OCI-LY1 (cell line): ENCODE data around the gene SYNGR1.

Experiments
- H2AFZ ChIP-seq: fragments of 200-600 bp; sonication (generic), shearing (Covaris generic); 2 replicates; pipeline ENCODE4 v1.6.0; 2014; ENCODE audit warnings: antibody characterized with exemption, mild to moderate bottlenecking, low read length
- H3F3A ChIP-seq: fragments of 200-600 bp; sonication (generic), shearing (Covaris generic); 2 replicates; pipeline ENCODE4 v1.6.0; 2014; ENCODE audit warnings: mild to moderate bottlenecking, antibody characterized with exemption, low read length, moderate library complexity; ENCODE audit not compliant: insufficient read depth
- H3K27ac ChIP-seq: fragments of 200-600 bp; sonication (generic); 2 replicates; pipeline ENCODE4 v1.5.1; 2014; ENCODE audit warnings: low read length, mixed run types, mild to moderate bottlenecking, low read depth; ENCODE audit not compliant: poor library complexity, severe bottlenecking
- H3K27me3 ChIP-seq: fragments of 200-600 bp; sonication (generic); 2 replicates; pipeline ENCODE4 v1.6.0; 2014; ENCODE audit warnings: antibody characterized with exemption, mild to moderate bottlenecking, low read length, moderate library complexity; ENCODE audit not compliant: insufficient read depth
- H3K36me3 ChIP-seq: fragments of 200-600 bp; sonication (generic); 2 replicates; pipeline ENCODE4 v1.6.1; 2014; ENCODE audit warnings: mild to moderate bottlenecking, antibody characterized with exemption, low read length, moderate library complexity, mixed read lengths; ENCODE audit not compliant: insufficient read depth
- H3K4me1 ChIP-seq: fragments of 200-600 bp; sonication (generic); 2 replicates; pipeline ENCODE4 v1.5.1; 2014; ENCODE audit warnings: mild to moderate bottlenecking, low read length, moderate library complexity; ENCODE audit not compliant: insufficient read depth, severe bottlenecking
- H3K4me2 ChIP-seq: fragments of 200-600 bp; sonication (generic), shearing (Covaris generic); 2 replicates; pipeline ENCODE4 v1.6.1; 2014; ENCODE audit warnings: low read length
- H3K4me3 ChIP-seq: fragments of 200-600 bp; sonication (generic); 2 replicates; pipeline ENCODE4 v1.5.1; 2014; ENCODE audit warnings: low read length, low read depth, mild to moderate bottlenecking, mixed read lengths; ENCODE audit not compliant: poor library complexity, severe bottlenecking
- H3K79me2 ChIP-seq: fragments of 200-600 bp; shearing (Covaris generic); 2 replicates; pipeline ENCODE4 v1.6.1; 2016; ENCODE audit warnings: mixed run types, low read length, mixed read lengths; ENCODE audit not compliant: insufficient read depth
- H3K9ac ChIP-seq: fragments of 200-600 bp; sonication (generic), shearing (Covaris generic); 2 replicates; pipeline ENCODE4 v1.6.1; 2014; ENCODE audit warnings: mild to moderate bottlenecking, low read length, mixed read lengths
- H3K9me2 ChIP-seq: fragments of 200-600 bp; sonication (generic), shearing (Covaris generic); 2 replicates; pipeline ENCODE4 v1.6.1; 2014; ENCODE audit warnings: low read depth, mild to moderate bottlenecking, low read length, mixed read lengths
- H3K9me3 ChIP-seq: fragments of 200-600 bp; shearing (Covaris generic); 2 replicates; pipeline ENCODE4 v1.6.1; 2014; ENCODE audit warnings: low read length, mixed read lengths
- H4K20me1 ChIP-seq: fragments of 200-600 bp; sonication (generic), shearing (Covaris generic); 2 replicates; pipeline ENCODE4 v1.6.0; 2016; ENCODE audit warnings: mild to moderate bottlenecking, low read length; ENCODE audit not compliant: insufficient read depth
- EZH2 ChIP-seq: fragments of 200-600 bp; sonication (generic), shearing (Covaris generic); IDR thresholded peaks from 2 replicates; pipeline ENCODE4 v1.8.0; 2017; ENCODE audit warnings: borderline replicate concordance, mixed run types, mild to moderate bottlenecking, antibody characterized with exemption, low read length, moderate library complexity, mixed read lengths
- TF ChIP-seq, protein P1 (sequence below): fragments of 200-600 bp; sonication (generic), shearing (Covaris generic); IDR thresholded peaks from 2 replicates; pipeline ENCODE4 v1.5.1; 2017; ENCODE audit warnings: mild to moderate bottlenecking, antibody characterized with exemption, low read length, moderate library complexity, mixed read lengths

The SYNGR1 gene

DNA sequence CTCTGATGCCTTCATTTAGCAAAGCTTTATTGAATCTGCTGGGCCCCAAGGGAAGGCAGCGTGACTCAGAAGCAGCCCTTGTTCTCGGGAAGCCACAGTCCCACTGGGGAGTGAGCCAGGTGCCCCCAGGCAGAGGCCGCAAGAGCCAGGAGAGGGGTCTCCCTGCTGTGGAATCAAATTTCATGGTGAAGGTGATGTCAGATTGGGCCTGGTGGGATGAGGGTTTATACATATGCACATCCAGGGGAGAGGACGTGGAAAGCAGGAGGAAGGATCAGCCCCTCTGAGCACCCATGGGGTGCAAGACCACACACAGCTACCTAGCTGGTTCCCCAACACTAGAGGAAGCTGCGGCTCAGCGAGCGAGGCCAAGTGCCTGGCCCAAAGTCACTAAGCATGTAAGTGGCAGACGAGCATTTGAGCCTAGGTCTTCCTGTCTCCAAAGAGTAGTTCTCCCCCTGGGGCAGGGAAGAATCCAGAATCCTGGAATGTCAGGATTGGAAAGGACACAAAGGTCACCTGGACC lies 2.0 kb downstream of the SYNGR1 start:
- H3K4me2 ChIP-seq = no peak overlapping the region
- H4K20me1 ChIP-seq = no peaks in the 10 kb centered on the region
- no peak overlapping the region for H3K4me3 ChIP-seq
- no peaks in the 10 kb centered on the region for H3F3A ChIP-seq
- no peak overlapping the region for H3K27ac ChIP-seq
- H3K27me3 ChIP-seq = peaks cover 10% of the 10 kb centered on the region; the same call in 1 of the 2 replicates
- no peaks in the 10 kb centered on the region for H3K9me2 ChIP-seq
- no peak for TF ChIP-seq EZH2
- TF ChIP-seq, protein P1, sequence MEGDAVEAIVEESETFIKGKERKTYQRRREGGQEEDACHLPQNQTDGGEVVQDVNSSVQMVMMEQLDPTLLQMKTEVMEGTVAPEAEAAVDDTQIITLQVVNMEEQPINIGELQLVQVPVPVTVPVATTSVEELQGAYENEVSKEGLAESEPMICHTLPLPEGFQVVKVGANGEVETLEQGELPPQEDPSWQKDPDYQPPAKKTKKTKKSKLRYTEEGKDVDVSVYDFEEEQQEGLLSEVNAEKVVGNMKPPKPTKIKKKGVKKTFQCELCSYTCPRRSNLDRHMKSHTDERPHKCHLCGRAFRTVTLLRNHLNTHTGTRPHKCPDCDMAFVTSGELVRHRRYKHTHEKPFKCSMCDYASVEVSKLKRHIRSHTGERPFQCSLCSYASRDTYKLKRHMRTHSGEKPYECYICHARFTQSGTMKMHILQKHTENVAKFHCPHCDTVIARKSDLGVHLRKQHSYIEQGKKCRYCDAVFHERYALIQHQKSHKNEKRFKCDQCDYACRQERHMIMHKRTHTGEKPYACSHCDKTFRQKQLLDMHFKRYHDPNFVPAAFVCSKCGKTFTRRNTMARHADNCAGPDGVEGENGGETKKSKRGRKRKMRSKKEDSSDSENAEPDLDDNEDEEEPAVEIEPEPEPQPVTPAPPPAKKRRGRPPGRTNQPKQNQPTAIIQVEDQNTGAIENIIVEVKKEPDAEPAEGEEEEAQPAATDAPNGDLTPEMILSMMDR = no peak
- no peaks in the 10 kb centered on the region for H3K79me2 ChIP-seq
- peaks cover 9% of the 10 kb centered on the region for H3K4me1 ChIP-seq
- no peaks in the 10 kb centered on the region for H3K36me3 ChIP-seq
- H3K9me3 ChIP-seq = no peaks in the 10 kb centered on the region
- H2AFZ ChIP-seq = no peak overlapping the region
- no peak overlapping the region for H3K9ac ChIP-seq

DNA sequence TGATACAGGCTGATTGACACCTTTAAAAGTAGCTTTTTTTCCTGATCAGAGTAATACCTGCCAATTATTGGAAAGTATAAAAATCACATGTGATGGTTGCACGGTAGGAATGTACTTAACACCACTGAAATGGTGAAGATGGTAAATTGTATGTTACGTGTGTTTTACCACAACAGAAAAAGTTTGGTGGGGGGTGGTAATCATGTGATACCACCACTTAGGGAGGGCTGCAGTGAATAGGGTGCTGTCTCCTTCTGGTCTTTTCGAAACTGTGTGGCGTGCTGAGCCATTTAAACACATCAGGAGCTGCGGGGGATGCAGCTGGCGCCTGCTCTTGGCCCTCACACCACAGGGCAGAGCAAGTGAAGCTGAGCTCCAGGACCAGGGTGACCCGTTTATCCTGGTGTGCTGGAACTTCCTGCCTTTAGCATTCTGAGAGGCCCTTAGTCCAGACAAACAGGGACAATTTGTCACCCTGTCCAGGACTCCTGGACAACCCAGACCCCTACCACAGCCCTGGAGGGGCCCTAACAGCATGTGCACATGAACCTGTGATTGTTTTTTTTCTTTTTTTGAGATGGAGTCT lies 2.6 kb downstream of the SYNGR1 start:
- Histone ChIP-seq H3K27me3 (peaks cover 10% of the 10 kb centered on the region; the same call in 1 of the 2 replicates), H3K27ac (no peak overlapping the region), H3K9ac (no peak overlapping the region), H3K4me2 (no peak overlapping the region), H3K4me3 (no peak overlapping the region), H4K20me1 (no peaks in the 10 kb centered on the region), H3K9me3 (no peaks in the 10 kb centered on the region), H3F3A (no peaks in the 10 kb centered on the region), H3K36me3 (no peaks in the 10 kb centered on the region), H3K9me2 (no peaks in the 10 kb centered on the region), H2AFZ (no peak overlapping the region), H3K4me1 (peaks cover 9% of the 10 kb centered on the region), H3K79me2 (no peaks in the 10 kb centered on the region)
- TF ChIP-seq EZH2 = no peak
- TF ChIP-seq, protein P1 = no peak

DNA sequence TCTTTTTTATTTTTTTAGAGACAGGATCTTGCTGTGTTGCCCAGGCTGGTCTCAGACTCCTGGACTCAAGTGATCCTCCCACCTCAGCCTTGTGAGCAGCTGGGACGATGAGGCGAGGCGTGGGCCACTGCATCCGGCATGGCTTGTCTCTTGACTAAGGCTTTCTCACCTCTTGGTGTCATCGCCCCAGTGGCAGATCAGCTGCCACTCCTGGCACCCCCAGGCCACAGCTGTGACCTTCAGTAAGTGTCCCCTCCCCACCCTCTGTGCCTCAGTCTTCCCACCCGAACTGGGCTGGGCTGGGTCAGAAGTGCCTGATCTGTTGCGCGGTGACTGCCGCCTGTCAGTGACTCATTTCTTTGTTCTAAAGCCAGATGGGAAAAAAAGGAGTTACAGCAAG lies 3.6 kb downstream of the SYNGR1 start:
- no peaks in the 10 kb centered on the region for H3K36me3 ChIP-seq
- no peak overlapping the region for H3K9ac ChIP-seq
- TF ChIP-seq EZH2 = no peak
- TF ChIP-seq, protein P1 = no peak
- no peak overlapping the region for H3K27ac ChIP-seq
- peaks cover 10% of the 10 kb centered on the region; the same call in 1 of the 2 replicates for H3K27me3 ChIP-seq
- H3K79me2 ChIP-seq = no peaks in the 10 kb centered on the region
- H4K20me1 ChIP-seq = no peaks in the 10 kb centered on the region
- no peak overlapping the region for H2AFZ ChIP-seq
- H3K4me3 ChIP-seq = no peak overlapping the region
- no peak overlapping the region for H3K4me2 ChIP-seq
- H3F3A ChIP-seq = no peaks in the 10 kb centered on the region
- peaks cover 9% of the 10 kb centered on the region for H3K4me1 ChIP-seq
- H3K9me3 ChIP-seq = no peaks in the 10 kb centered on the region
- no peaks in the 10 kb centered on the region for H3K9me2 ChIP-seq
